ENCODE results near the gene OR10J4.

The OR10J4 gene

DNA sequence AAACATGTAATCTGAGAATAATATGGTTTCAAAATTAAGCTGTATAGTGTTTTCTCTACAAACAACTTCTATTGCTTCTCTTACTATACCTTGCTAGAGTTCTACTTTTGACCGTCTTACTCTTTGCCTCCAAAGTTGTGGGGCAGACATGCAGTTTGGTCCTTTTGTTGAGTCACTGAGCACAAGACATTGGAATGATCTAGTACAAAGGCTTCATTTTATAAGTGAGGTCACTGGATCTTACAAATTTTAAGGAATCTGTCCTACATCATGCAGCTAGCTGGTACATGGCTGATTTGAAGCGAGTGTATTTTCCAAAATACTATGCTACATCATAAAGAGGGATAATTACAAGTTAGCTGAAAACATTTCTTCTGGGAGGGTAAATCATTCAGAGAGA lies 36.3 kb downstream of the OR10J4 start:
- H3K9me3 ChIP-seq (ENCODE audit: low read depth, low read length): no peaks in the 10 kb centered on the region
- H3K4me3 ChIP-seq: no peak overlapping the region
- no peak overlapping the region for H3K9ac ChIP-seq (ENCODE audit: insufficient read length)
- H3K27ac ChIP-seq: no peak overlapping the region
- no peak for DNase-seq (ENCODE audit: low read depth, low spot score)
- TF ChIP-seq POLR2AphosphoS5 (IDR thresholded peaks at IDR 0.05; ENCODE audit: borderline replicate concordance, low read depth, low read length) (no peak), EZH2 (IDR thresholded peaks at IDR 0.05) (no peak), FOXP2 (optimal IDR thresholded peaks at IDR 0.05; ENCODE audit: control extremely low read depth, extremely low read length, insufficient read depth) (no peak)
- H3K36me3 ChIP-seq (ENCODE audit: insufficient read depth, low read length): no peaks in the 10 kb centered on the region

DNA sequence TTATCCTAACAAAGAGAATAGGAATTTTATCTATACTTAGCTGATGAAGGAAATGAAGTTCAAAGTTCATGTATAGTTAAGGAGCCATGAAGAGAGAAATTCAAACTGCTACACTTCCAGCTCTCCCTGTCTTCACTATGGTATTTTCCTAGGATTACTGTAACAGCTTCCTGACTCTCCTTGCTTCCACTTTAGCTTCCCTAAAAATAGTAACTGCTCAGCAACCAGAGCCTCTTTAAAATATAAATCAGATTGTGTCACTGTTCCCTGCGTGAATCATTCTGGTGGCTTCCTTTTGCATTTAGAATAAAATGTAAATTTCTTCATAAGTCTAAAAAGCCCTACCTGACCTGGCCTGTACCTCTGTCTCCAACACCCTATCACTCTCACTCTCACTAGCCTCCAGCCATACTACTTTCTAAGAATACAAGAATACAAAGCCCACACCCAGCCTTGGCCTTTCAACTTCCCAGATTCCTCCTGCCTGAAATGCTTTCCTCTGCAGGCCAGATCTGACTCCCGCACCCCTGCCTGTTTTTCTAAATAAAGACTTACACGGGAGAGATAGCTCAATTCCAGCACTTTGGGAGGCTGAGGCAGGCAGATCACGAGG lies 38.0 kb downstream of the OR10J4 start:
- Histone ChIP-seq H3K27ac (no peak overlapping the region), H3K9me3 (ENCODE audit: low read depth, low read length) (no peaks in the 10 kb centered on the region), H3K4me3 (no peak overlapping the region), H3K9ac (ENCODE audit: insufficient read length) (no peak overlapping the region), H3K36me3 (ENCODE audit: insufficient read depth, low read length) (no peaks in the 10 kb centered on the region)
- DNase-seq (ENCODE audit: low read depth, low spot score): no peak
- TF ChIP-seq POLR2AphosphoS5 (IDR thresholded peaks at IDR 0.05; ENCODE audit: borderline replicate concordance, low read depth, low read length) (no peak), FOXP2 (optimal IDR thresholded peaks at IDR 0.05; ENCODE audit: control extremely low read depth, extremely low read length, insufficient read depth) (no peak)

DNA sequence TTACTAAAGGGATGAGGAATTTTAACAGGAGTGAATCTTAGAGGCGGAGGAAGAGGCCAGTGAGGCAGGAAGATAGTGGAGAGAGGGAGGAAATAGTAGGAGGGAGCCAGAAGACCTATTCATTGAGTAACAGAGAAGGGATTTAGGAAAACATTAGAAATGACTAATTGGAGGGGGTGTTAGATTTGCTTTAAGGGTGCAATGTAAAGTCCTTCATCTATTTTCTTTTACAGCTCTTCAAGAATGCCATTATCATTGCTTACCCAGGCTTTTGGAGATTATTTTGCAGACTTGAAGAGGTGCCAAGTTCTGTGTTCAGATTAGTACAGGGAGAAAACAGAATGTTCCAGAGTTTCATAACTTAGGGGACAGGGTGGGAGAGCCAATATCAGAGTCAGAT lies 41.3 kb downstream of the OR10J4 start:
- TF ChIP-seq EZH2 (IDR thresholded peaks at IDR 0.05): no peak
- no peak for TF ChIP-seq FOXP2 (optimal IDR thresholded peaks at IDR 0.05; ENCODE audit: control extremely low read depth, extremely low read length, insufficient read depth)
- TF ChIP-seq POLR2AphosphoS5 (IDR thresholded peaks at IDR 0.05; ENCODE audit: borderline replicate concordance, low read depth, low read length): no peak
- Histone ChIP-seq H3K9ac (ENCODE audit: insufficient read length) (no peak overlapping the region), H3K4me3 (no peak overlapping the region), H3K36me3 (ENCODE audit: insufficient read depth, low read length) (no peaks in the 10 kb centered on the region), H3K9me3 (ENCODE audit: low read depth, low read length) (no peaks in the 10 kb centered on the region), H3K27ac (no peak overlapping the region)
- DNase-seq (ENCODE audit: low read depth, low spot score): no peak

DNA sequence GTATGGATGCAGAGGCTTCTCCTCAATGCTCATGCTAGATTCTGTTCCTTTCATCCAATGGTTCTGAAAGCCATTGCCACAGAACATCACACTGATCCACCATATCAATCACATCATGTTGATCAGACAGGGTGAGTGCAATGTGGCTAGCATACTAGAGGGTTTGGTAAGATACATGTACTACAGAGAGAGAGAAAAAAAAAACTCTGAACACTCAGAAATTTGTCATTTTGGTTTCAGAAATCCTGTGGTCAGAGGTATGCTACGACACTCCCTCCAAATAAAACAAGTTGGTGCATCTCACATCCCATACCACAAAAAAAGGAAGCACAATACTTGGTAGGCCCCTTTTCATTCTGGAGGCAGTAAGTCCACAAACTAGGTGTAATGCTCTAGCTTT lies 42.9 kb downstream of the OR10J4 start:
- Histone ChIP-seq H3K27ac (no peak overlapping the region), H3K36me3 (ENCODE audit: insufficient read depth, low read length) (no peaks in the 10 kb centered on the region), H3K9me3 (ENCODE audit: low read depth, low read length) (no peaks in the 10 kb centered on the region), H3K9ac (ENCODE audit: insufficient read length) (no peak overlapping the region), H3K4me3 (no peak overlapping the region)
- no peak for TF ChIP-seq FOXP2 (optimal IDR thresholded peaks at IDR 0.05; ENCODE audit: control extremely low read depth, extremely low read length, insufficient read depth)
- no peak for TF ChIP-seq POLR2AphosphoS5 (IDR thresholded peaks at IDR 0.05; ENCODE audit: borderline replicate concordance, low read depth, low read length)
- TF ChIP-seq EZH2 (IDR thresholded peaks at IDR 0.05): no peak
- no peak for DNase-seq (ENCODE audit: low read depth, low spot score)
